LNCAP (cell line): ENCODE data around the gene ADAMTSL3.

Experiments
- CTCF ChIP-seq: fragments of 450-650 bp; IDR thresholded peaks from 2 replicates; pipeline ENCODE4 v1.5.1; 2017; ENCODE audit warnings: mild to moderate bottlenecking

ADAMTSL3 gene

GRCh38 chr15:83695901-83696425, 42.0 kb downstream of the ADAMTSL3 start:
- TF ChIP-seq CTCF, result no peak

- TF ChIP-seq CTCF, result no peak
These were observed 43.8 kb downstream of the ADAMTSL3 start for GRCh38 chr15:83697716-83698115.

- TF ChIP-seq CTCF, result no peak
These were observed 44.4 kb downstream of the ADAMTSL3 start for GRCh38 chr15:83698294-83698693.

- TF ChIP-seq CTCF, result no peak
These were observed 45.1 kb downstream of the ADAMTSL3 start for GRCh38 chr15:83699028-83699427.

- no peak for TF ChIP-seq CTCF
These were observed 46.2 kb downstream of the ADAMTSL3 start for GRCh38 chr15:83700082-83700481.

- no peak for TF ChIP-seq CTCF
These were observed 54.4 kb downstream of the ADAMTSL3 start for GRCh38 chr15:83708328-83708727.

GRCh38 chr15:83709241-83709640, 55.3 kb downstream of the ADAMTSL3 start:
- TF ChIP-seq CTCF, result no peak

- TF ChIP-seq CTCF, result no peak
These were observed 55.9 kb downstream of the ADAMTSL3 start for GRCh38 chr15:83709811-83710210.
